ENCODE results near the gene PPIL4.

Gene PPIL4

GRCh38 chr6:149470948-149471347 is 74.9 kb downstream of the PPIL4 start:
- Histone ChIP-seq H3K4ac (ENCODE audit: low read depth, low read length) (no peak overlapping the region), H3K9me3 (ENCODE audit: insufficient read depth, low read depth, low read length) (peaks cover 4% of the 10 kb centered on the region), H3K27me3 (ENCODE audit: insufficient read depth, low read length) (no peaks in the 10 kb centered on the region), H4K8ac (ENCODE audit: low read depth, low read length) (no peak overlapping the region), H3K23ac (ENCODE audit: low read length) (no peak overlapping the region), H3K4me2 (ENCODE audit: low read length) (no peak overlapping the region), H4K12ac (ENCODE audit: low read depth, low read length) (no peak overlapping the region), H2AK5ac (ENCODE audit: low read length) (no peak overlapping the region), H3K9ac (ENCODE audit: low read length) (no peak overlapping the region), H4K91ac (ENCODE audit: low read depth, low read length) (no peak overlapping the region), H3K4me3 (ENCODE audit: low read depth, low read length) (no peak overlapping the region), H2BK12ac (ENCODE audit: low read length) (no peak overlapping the region), H3K79me2 (ENCODE audit: control insufficient read depth, insufficient read depth, low read length, poor library complexity) (no peaks in the 10 kb centered on the region), H3K4me1 (ENCODE audit: control insufficient read depth in 1 of 2, insufficient read depth in 2 of 2, low read length in 2 of 2) (no peaks in the 10 kb centered on the region), H2BK5ac (ENCODE audit: low read depth, low read length, poor library complexity) (no peak overlapping the region), H2AFZ (ENCODE audit: insufficient read depth, low read length, poor library complexity) (no peak overlapping the region), H3K36me3 (ENCODE audit: control insufficient read depth in 1 of 2, insufficient read depth in 2 of 2, low read length in 2 of 2) (no peaks in the 10 kb centered on the region), H2BK120ac (ENCODE audit: insufficient read depth, low read length, poor library complexity) (no peak overlapping the region), H3K79me1 (ENCODE audit: low read length) (no peaks in the 10 kb centered on the region), H3K14ac (ENCODE audit: low read length) (no peak overlapping the region), H3K18ac (ENCODE audit: low read length) (no peak overlapping the region), H3K27ac (ENCODE audit: low read depth, low read length) (no peak overlapping the region)
- no CpG with 5 or more reads among the region's 2 CpGs for WGBS (ENCODE audit: extremely low coverage, insufficient coverage, insufficient read length)
- no peak for DNase-seq

DNA sequence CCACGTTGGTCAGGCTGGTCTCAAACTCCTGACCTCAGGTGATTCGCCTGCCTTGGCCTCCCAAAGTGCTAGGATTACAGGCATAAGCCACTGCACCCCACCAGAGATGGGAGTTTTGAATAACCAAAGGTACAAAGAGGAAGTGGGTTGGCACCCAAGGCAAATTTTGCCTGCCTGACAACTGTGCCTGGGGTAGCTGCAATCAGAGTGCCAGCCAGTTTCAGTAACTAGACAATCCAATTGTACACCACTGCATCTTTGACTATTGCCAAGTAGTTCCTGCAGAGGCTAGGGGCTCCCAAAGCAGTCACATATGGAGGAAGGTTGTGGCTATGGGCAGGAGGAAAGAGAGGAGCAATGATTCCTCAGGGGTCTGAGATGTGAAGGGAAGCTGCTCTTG is 77.7 kb downstream of the PPIL4 start:
- Histone ChIP-seq H3K14ac (ENCODE audit: low read length) (no peak overlapping the region), H2BK120ac (ENCODE audit: insufficient read depth, low read length, poor library complexity) (no peak overlapping the region), H4K12ac (ENCODE audit: low read depth, low read length) (no peak overlapping the region), H3K79me1 (ENCODE audit: low read length) (no peaks in the 10 kb centered on the region), H2AFZ (ENCODE audit: insufficient read depth, low read length, poor library complexity) (no peak overlapping the region), H4K8ac (ENCODE audit: low read depth, low read length) (no peak overlapping the region), H3K18ac (ENCODE audit: low read length) (no peak overlapping the region), H3K9me3 (ENCODE audit: insufficient read depth, low read depth, low read length) (no peaks in the 10 kb centered on the region), H2BK12ac (ENCODE audit: low read length) (no peak overlapping the region), H4K91ac (ENCODE audit: low read depth, low read length) (no peak overlapping the region), H3K36me3 (ENCODE audit: control insufficient read depth in 1 of 2, insufficient read depth in 2 of 2, low read length in 2 of 2) (no peaks in the 10 kb centered on the region), H2AK5ac (ENCODE audit: low read length) (no peak overlapping the region), H3K4me2 (ENCODE audit: low read length) (no peak overlapping the region), H3K4ac (ENCODE audit: low read depth, low read length) (no peak overlapping the region), H3K9ac (ENCODE audit: low read length) (no peak overlapping the region), H3K27ac (ENCODE audit: low read depth, low read length) (no peak overlapping the region), H3K27me3 (ENCODE audit: insufficient read depth, low read length) (no peaks in the 10 kb centered on the region), H3K79me2 (ENCODE audit: control insufficient read depth, insufficient read depth, low read length, poor library complexity) (no peaks in the 10 kb centered on the region), H3K4me1 (ENCODE audit: control insufficient read depth in 1 of 2, insufficient read depth in 2 of 2, low read length in 2 of 2) (no peaks in the 10 kb centered on the region), H2BK5ac (ENCODE audit: low read depth, low read length, poor library complexity) (no peak overlapping the region), H3K4me3 (ENCODE audit: low read depth, low read length) (no peak overlapping the region), H3K23ac (ENCODE audit: low read length) (no peak overlapping the region)
- no peak for DNase-seq
- no CpG with 5 or more reads among the region's 2 CpGs for WGBS (ENCODE audit: extremely low coverage, insufficient coverage, insufficient read length)

DNA sequence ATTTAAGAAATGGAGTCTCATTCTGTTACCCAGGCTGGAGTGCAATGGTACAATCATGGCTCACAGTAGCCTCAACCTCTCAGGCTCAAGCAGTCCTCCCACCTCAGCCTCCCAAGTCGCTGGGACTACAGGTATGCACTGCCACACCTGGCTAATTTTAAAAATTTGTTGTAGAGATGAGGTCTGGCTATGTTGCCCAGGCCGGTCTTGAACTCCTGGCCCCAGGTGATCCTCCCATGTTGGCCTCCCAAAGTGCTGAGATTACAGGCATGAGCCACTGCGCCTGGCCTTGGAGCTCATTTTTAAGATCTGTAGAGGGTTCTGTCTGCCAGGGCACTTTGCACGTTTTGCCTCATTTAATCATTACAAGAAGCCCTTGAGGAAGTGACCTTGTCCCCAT is 78.6 kb downstream of the PPIL4 start:
- no peaks in the 10 kb centered on the region for H3K4me1 ChIP-seq (ENCODE audit: control insufficient read depth in 1 of 2, insufficient read depth in 2 of 2, low read length in 2 of 2)
- no peak overlapping the region for H3K9ac ChIP-seq (ENCODE audit: low read length)
- no peaks in the 10 kb centered on the region for H3K36me3 ChIP-seq (ENCODE audit: control insufficient read depth in 1 of 2, insufficient read depth in 2 of 2, low read length in 2 of 2)
- H3K23ac ChIP-seq (ENCODE audit: low read length), result no peak overlapping the region
- no peak overlapping the region for H2BK5ac ChIP-seq (ENCODE audit: low read depth, low read length, poor library complexity)
- no CpG with 5 or more reads among the region's 4 CpGs for WGBS (ENCODE audit: extremely low coverage, insufficient coverage, insufficient read length)
- no peaks in the 10 kb centered on the region for H3K79me2 ChIP-seq (ENCODE audit: control insufficient read depth, insufficient read depth, low read length, poor library complexity)
- H2AK5ac ChIP-seq (ENCODE audit: low read length), result no peak overlapping the region
- no peaks in the 10 kb centered on the region for H3K79me1 ChIP-seq (ENCODE audit: low read length)
- H3K14ac ChIP-seq (ENCODE audit: low read length), result no peak overlapping the region
- no peak overlapping the region for H3K4me3 ChIP-seq (ENCODE audit: low read depth, low read length)
- H3K4me2 ChIP-seq (ENCODE audit: low read length), result no peak overlapping the region
- H3K9me3 ChIP-seq (ENCODE audit: insufficient read depth, low read depth, low read length), result no peaks in the 10 kb centered on the region
- no peak overlapping the region for H4K12ac ChIP-seq (ENCODE audit: low read depth, low read length)
- no peak overlapping the region for H4K8ac ChIP-seq (ENCODE audit: low read depth, low read length)
- no peak overlapping the region for H4K91ac ChIP-seq (ENCODE audit: low read depth, low read length)
- H3K4ac ChIP-seq (ENCODE audit: low read depth, low read length), result no peak overlapping the region
- H3K27me3 ChIP-seq (ENCODE audit: insufficient read depth, low read length), result no peaks in the 10 kb centered on the region
- no peak overlapping the region for H2BK12ac ChIP-seq (ENCODE audit: low read length)
- no peak for DNase-seq
- no peak overlapping the region for H3K18ac ChIP-seq (ENCODE audit: low read length)
- no peak overlapping the region for H2BK120ac ChIP-seq (ENCODE audit: insufficient read depth, low read length, poor library complexity)
- no peak overlapping the region for H2AFZ ChIP-seq (ENCODE audit: insufficient read depth, low read length, poor library complexity)
- no peak overlapping the region for H3K27ac ChIP-seq (ENCODE audit: low read depth, low read length)

- H3K9ac ChIP-seq (ENCODE audit: low read length), result no peak overlapping the region
- WGBS (ENCODE audit: extremely low coverage, insufficient coverage, insufficient read length), result no CpG with 5 or more reads among the region's 8 CpGs
- no peak overlapping the region for H3K27ac ChIP-seq (ENCODE audit: low read depth, low read length)
- no peak overlapping the region for H4K8ac ChIP-seq (ENCODE audit: low read depth, low read length)
- no peaks in the 10 kb centered on the region for H3K9me3 ChIP-seq (ENCODE audit: insufficient read depth, low read depth, low read length)
- H2AFZ ChIP-seq (ENCODE audit: insufficient read depth, low read length, poor library complexity), result no peak overlapping the region
- H4K12ac ChIP-seq (ENCODE audit: low read depth, low read length), result no peak overlapping the region
- H3K36me3 ChIP-seq (ENCODE audit: control insufficient read depth in 1 of 2, insufficient read depth in 2 of 2, low read length in 2 of 2), result no peaks in the 10 kb centered on the region
- H3K4me3 ChIP-seq (ENCODE audit: low read depth, low read length), result no peak overlapping the region
- H2AK5ac ChIP-seq (ENCODE audit: low read length), result no peak overlapping the region
- DNase-seq, result no peak
- H3K27me3 ChIP-seq (ENCODE audit: insufficient read depth, low read length), result no peaks in the 10 kb centered on the region
- H2BK12ac ChIP-seq (ENCODE audit: low read length), result no peak overlapping the region
- no peak overlapping the region for H3K18ac ChIP-seq (ENCODE audit: low read length)
- H3K23ac ChIP-seq (ENCODE audit: low read length), result no peak overlapping the region
- no peak overlapping the region for H2BK5ac ChIP-seq (ENCODE audit: low read depth, low read length, poor library complexity)
- no peak overlapping the region for H3K14ac ChIP-seq (ENCODE audit: low read length)
- H3K4me2 ChIP-seq (ENCODE audit: low read length), result no peak overlapping the region
- no peak overlapping the region for H4K91ac ChIP-seq (ENCODE audit: low read depth, low read length)
- no peaks in the 10 kb centered on the region for H3K79me2 ChIP-seq (ENCODE audit: control insufficient read depth, insufficient read depth, low read length, poor library complexity)
- no peaks in the 10 kb centered on the region for H3K4me1 ChIP-seq (ENCODE audit: control insufficient read depth in 1 of 2, insufficient read depth in 2 of 2, low read length in 2 of 2)
- H3K4ac ChIP-seq (ENCODE audit: low read depth, low read length), result no peak overlapping the region
- no peaks in the 10 kb centered on the region for H3K79me1 ChIP-seq (ENCODE audit: low read length)
- no peak overlapping the region for H2BK120ac ChIP-seq (ENCODE audit: insufficient read depth, low read length, poor library complexity)
These were observed 81.4 kb downstream of the PPIL4 start for GRCh38 chr6:149464411-149464810.
